Measurements from ENCODE around the gene SFTA2.

Gene SFTA2

GRCh38 chr6:30895343-30895742 lies 36.6 kb downstream of the SFTA2 start:
- Histone ChIP-seq H3K27me3 (replicated peaks; ENCODE audit: control insufficient read depth, insufficient read depth, low read length) (no peaks in the 10 kb centered on the region), H3K36me3 (ENCODE audit: control insufficient read depth, insufficient read depth, low read length) (peaks cover 18% of the 10 kb centered on the region), H3K4me3 (replicated peaks; ENCODE audit: low read depth, low read length) (no peak overlapping the region)
- TF ChIP-seq CTCF (IDR thresholded peaks at IDR 0.05; ENCODE audit: insufficient read depth, low read length, poor library complexity, severe bottlenecking), result no peak
- no peak for DNase-seq (ENCODE audit: extremely low read depth, insufficient read length)

GRCh38 chr6:30894935-30895334 lies 37.0 kb downstream of the SFTA2 start:
- no peak for DNase-seq (ENCODE audit: extremely low read depth, insufficient read length)
- no peak for TF ChIP-seq CTCF (IDR thresholded peaks at IDR 0.05; ENCODE audit: insufficient read depth, low read length, poor library complexity, severe bottlenecking)
- Histone ChIP-seq H3K36me3 (ENCODE audit: control insufficient read depth, insufficient read depth, low read length) (peaks cover 20% of the 10 kb centered on the region), H3K4me3 (replicated peaks; ENCODE audit: low read depth, low read length) (no peak overlapping the region), H3K27me3 (replicated peaks; ENCODE audit: control insufficient read depth, insufficient read depth, low read length) (no peaks in the 10 kb centered on the region)

- Histone ChIP-seq H3K27me3 (replicated peaks; ENCODE audit: control insufficient read depth, insufficient read depth, low read length) (no peaks in the 10 kb centered on the region), H3K4me3 (replicated peaks; ENCODE audit: low read depth, low read length) (no peak overlapping the region), H3K36me3 (ENCODE audit: control insufficient read depth, insufficient read depth, low read length) (peaks cover 22% of the 10 kb centered on the region)
- TF ChIP-seq CTCF (IDR thresholded peaks at IDR 0.05; ENCODE audit: insufficient read depth, low read length, poor library complexity, severe bottlenecking), result no peak
- no peak for DNase-seq (ENCODE audit: extremely low read depth, insufficient read length)
Observed at GRCh38 chr6:30894381-30894780, 37.6 kb downstream of the SFTA2 start.

GRCh38 chr6:30893666-30894065 lies 38.3 kb downstream of the SFTA2 start:
- DNase-seq (ENCODE audit: extremely low read depth, insufficient read length), result no peak
- Histone ChIP-seq H3K4me3 (replicated peaks; ENCODE audit: low read depth, low read length) (no peak overlapping the region), H3K27me3 (replicated peaks; ENCODE audit: control insufficient read depth, insufficient read depth, low read length) (no peaks in the 10 kb centered on the region), H3K36me3 (ENCODE audit: control insufficient read depth, insufficient read depth, low read length) (peaks cover 17% of the 10 kb centered on the region)
- TF ChIP-seq CTCF (IDR thresholded peaks at IDR 0.05; ENCODE audit: insufficient read depth, low read length, poor library complexity, severe bottlenecking), result no peak

- no peak for DNase-seq (ENCODE audit: extremely low read depth, insufficient read length)
- no peak for TF ChIP-seq CTCF (IDR thresholded peaks at IDR 0.05; ENCODE audit: insufficient read depth, low read length, poor library complexity, severe bottlenecking)
- Histone ChIP-seq H3K27me3 (replicated peaks; ENCODE audit: control insufficient read depth, insufficient read depth, low read length) (no peaks in the 10 kb centered on the region), H3K36me3 (ENCODE audit: control insufficient read depth, insufficient read depth, low read length) (peaks cover 17% of the 10 kb centered on the region), H3K4me3 (replicated peaks; ENCODE audit: low read depth, low read length) (no peak overlapping the region)
Observed at GRCh38 chr6:30893001-30893591, 38.9 kb downstream of the SFTA2 start.

Measured in GM06990 (cell line).